Vagina (tissue), 2 donors: ENCODE data around the gene CCDC57. TPM values are rescaled to one million over a fixed set of nuclear protein-coding genes. Genes with fewer than 3 reads are reported as not detected.

Experiments used
- DNase-seq, 2 donors: peaks; one replicate each; pipeline ENCODE4 v3.0.0-alpha.2; 2017; ENCODE audit errors: extremely low spot score in 2 of 2
- H3K27ac ChIP-seq: fragments of 200-600 bp; sonication (generic); one replicate; pipeline ENCODE4 v1.5.1; 2019
- H3K27me3 ChIP-seq: fragments of 200-600 bp; sonication (generic); one replicate; pipeline ENCODE4 v1.5.1; 2019
- H3K36me3 ChIP-seq, 2 donors: fragments of 200-600 bp; sonication (generic); one replicate each; pipeline ENCODE4 v1.5.1; 2017 to 2019
- H3K4me1 ChIP-seq: fragments of 200-600 bp; sonication (generic); one replicate; pipeline ENCODE4 v1.5.1; 2019
- H3K4me3 ChIP-seq, 2 donors: fragments of 200-600 bp; sonication (generic); 1 replicate in 1 of 2; 2 replicates in 1 of 2; pipeline ENCODE4 v1.5.1; 2016 to 2019
- H3K9me3 ChIP-seq: fragments of 200-600 bp; sonication (generic); one replicate; pipeline ENCODE4 v1.5.1; 2019
- CTCF ChIP-seq, 3 experiments: fragments of 450-650 bp in 2 of 3; fragments of 200-600 bp in 1 of 3; sonication (generic) in 1 of 3; IDR thresholded peaks; one replicate each; pipeline ENCODE4 v1.5.1; 2017 to 2019; ENCODE audit warnings: antibody characterized with exemption in 3 of 3, mild to moderate bottlenecking in 2 of 3, moderate library complexity in 2 of 3
- POLR2A ChIP-seq, 2 donors: fragments of 450-650 bp; IDR thresholded peaks; one replicate each; pipeline ENCODE4 v1.6.1; 2017; ENCODE audit warnings: antibody characterized with exemption in 2 of 2, mild to moderate bottlenecking in 2 of 2, moderate library complexity in 2 of 2
- POLR2AphosphoS5 ChIP-seq, 2 donors: sonication (generic); formaldehyde crosslinking; IDR thresholded peaks; one replicate each; pipeline ENCODE4 v1.9.0; 2017; ENCODE audit warnings: antibody characterized with exemption in 2 of 2, mild to moderate bottlenecking in 2 of 2, low read depth in 1 of 2; ENCODE audit not compliant: insufficient read depth in 1 of 2
- intact Hi-C: fragments of 100-400 bp; cut with DNase I; formaldehyde crosslinking; loops from one replicate; pipeline ENCODE4 v1.15.1; 2023
- total RNA-seq: library from RNA; depleted of rRNA; stranded (reverse); fragments of >200 nt; gene quantifications from one replicate; pipeline ENCODE4 v1.2.3, GENCODE V29; 2016

The CCDC57 gene
- total RNA-seq, 1 donor from 2014 or later: 26.5 TPM

- Histone ChIP-seq H3K27ac (peak overlapping the region; percentile 93), H3K4me3 (peak overlapping the region; percentile 63 to 98), H3K4me1 (peaks cover 54% of the 10 kb centered on the region), H3K27me3 (no peaks in the 10 kb centered on the region), H3K36me3 (peaks cover 0 to 38% of the 10 kb centered on the region in 2 donors), H3K9me3 (no peaks in the 10 kb centered on the region)
- intact Hi-C loops: loop anchor here (5.0 kb wide), 1 partner anchor 65 kb away; the partner anchor contains the start of gene RAC3
- TF ChIP-seq CTCF (IDR thresholded peaks at IDR 0.05) (no peak), POLR2AphosphoS5 (IDR thresholded peaks at IDR 0.05; ENCODE audit: insufficient read depth in 1 of 2, low read depth in 1 of 2) (no peak), POLR2A (IDR thresholded peaks at IDR 0.05) (no peak)
- DNase-seq: no peak
These were observed 115.3 kb downstream of the CCDC57 start for GRCh38 chr17:82097184-82097918.

- Histone ChIP-seq H3K4me1 (peaks cover 52% of the 10 kb centered on the region), H3K4me3 (peak overlapping the region; percentile 63 to 98), H3K27ac (peak overlapping the region; percentile 93), H3K27me3 (no peaks in the 10 kb centered on the region), H3K9me3 (no peaks in the 10 kb centered on the region), H3K36me3 (peaks cover 0 to 44% of the 10 kb centered on the region in 2 donors)
- intact Hi-C loops: loop anchor here (5.0 kb wide), 1 partner anchor 64 kb away; the partner anchor contains the start of gene RAC3
- no peak for DNase-seq
- TF ChIP-seq POLR2A (IDR thresholded peaks at IDR 0.05) (no peak), POLR2AphosphoS5 (IDR thresholded peaks at IDR 0.05; ENCODE audit: insufficient read depth in 1 of 2, low read depth in 1 of 2) (peak in 1 of 2 donors; percentile 2), CTCF (IDR thresholded peaks at IDR 0.05) (no peak)
These were observed 115.9 kb downstream of the CCDC57 start for GRCh38 chr17:82096709-82097183.

GRCh38 chr17:82095777-82096708 is 116.6 kb downstream of the CCDC57 start:
- H3K4me3 ChIP-seq: peak overlapping the region in 1 of 2 donors; percentile 63
- no peaks in the 10 kb centered on the region for H3K27me3 ChIP-seq
- no peaks in the 10 kb centered on the region for H3K9me3 ChIP-seq
- peaks cover 0 to 51% of the 10 kb centered on the region in 2 donors for H3K36me3 ChIP-seq
- intact Hi-C loops: loop anchor here (5.0 kb wide), 1 partner anchor 64 kb away; the partner anchor contains the start of gene RAC3
- peaks cover 45% of the 10 kb centered on the region for H3K4me1 ChIP-seq
- H3K27ac ChIP-seq: peak overlapping the region; percentile 93
- no peak for DNase-seq
- TF ChIP-seq POLR2AphosphoS5 (IDR thresholded peaks at IDR 0.05; ENCODE audit: insufficient read depth in 1 of 2, low read depth in 1 of 2) (no peak), CTCF (IDR thresholded peaks at IDR 0.05) (no peak), POLR2A (IDR thresholded peaks at IDR 0.05) (no peak)

- intact Hi-C loops: loop anchor here (5.0 kb wide), 1 partner anchor 63 kb away; the partner anchor contains the start of gene RAC3
- H3K36me3 ChIP-seq: peaks cover 0 to 60% of the 10 kb centered on the region in 2 donors
- H3K4me3 ChIP-seq: no peak overlapping the region
These were observed 117.5 kb downstream of the CCDC57 start for GRCh38 chr17:82094931-82095776.

More at GRCh38 chr17:82094931-82095776, 117.5 kb downstream of the CCDC57 start:
- Histone ChIP-seq H3K27me3 (no peaks in the 10 kb centered on the region), H3K9me3 (no peaks in the 10 kb centered on the region), H3K27ac (no peak overlapping the region), H3K4me1 (peaks cover 36% of the 10 kb centered on the region)
- DNase-seq: no peak
- TF ChIP-seq POLR2AphosphoS5 (IDR thresholded peaks at IDR 0.05; ENCODE audit: insufficient read depth in 1 of 2, low read depth in 1 of 2) (no peak), CTCF (IDR thresholded peaks at IDR 0.05) (no peak), POLR2A (IDR thresholded peaks at IDR 0.05) (no peak)
